ENCODE measurements around the gene GRIN1.

DNA sequence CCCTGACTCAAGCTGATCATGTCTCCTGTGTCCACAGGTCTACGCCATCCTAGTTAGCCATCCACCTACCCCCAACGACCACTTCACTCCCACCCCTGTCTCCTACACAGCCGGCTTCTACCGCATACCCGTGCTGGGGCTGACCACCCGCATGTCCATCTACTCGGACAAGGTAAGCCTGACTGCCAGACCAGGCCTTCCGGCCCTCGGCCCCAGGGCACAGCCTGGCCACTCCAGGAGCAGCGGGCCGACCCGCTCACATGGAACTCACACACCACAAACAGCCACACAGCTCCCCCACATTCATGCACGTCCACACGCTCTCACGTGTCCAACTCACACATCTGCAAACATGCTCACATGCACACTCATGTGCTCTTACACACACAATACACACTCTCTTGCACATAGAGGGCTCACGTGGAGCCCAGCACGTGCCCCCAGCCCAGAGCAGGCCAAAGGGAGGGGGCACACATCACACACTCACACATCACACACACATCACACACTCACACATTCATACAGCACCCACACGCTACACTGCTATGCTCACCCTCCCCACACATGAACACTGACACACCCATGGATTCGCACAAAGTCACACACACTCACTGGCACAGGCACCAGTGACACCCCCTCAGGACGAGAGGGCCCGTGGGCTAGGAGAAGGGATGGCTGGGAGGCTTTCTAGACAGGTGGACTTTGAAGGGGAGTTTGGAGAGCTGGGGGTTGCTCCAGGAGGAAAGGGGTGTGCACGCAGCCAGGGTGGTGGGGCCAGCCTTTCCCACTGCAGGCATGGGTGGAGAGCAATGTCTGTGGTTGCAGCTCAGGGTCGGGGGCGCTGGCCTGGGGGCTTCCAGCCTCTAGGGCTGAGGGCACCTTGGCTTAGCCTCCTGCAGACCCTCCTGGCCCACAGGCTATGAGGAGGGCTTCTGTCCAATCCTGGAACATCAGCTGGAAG is 3.3 kb downstream of the GRIN1 start:
- TF ChIP-seq POLR2A (IDR thresholded peaks at IDR 0.05; ENCODE audit: low read length) (no peak), GATA1 (IDR thresholded peaks at IDR 0.05; ENCODE audit: low read depth, low read length) (no peak)
